Calu3 (cell line): Measurements from ENCODE around the gene LMNB1. TPM values are rescaled to one million over a fixed set of nuclear protein-coding genes. Genes with fewer than 3 reads are reported as not detected.
"Not testable (repeated sequence)": the region's sequence is repeated elsewhere in the genome, so short reads cannot be mapped to it uniquely, and the experiment has no call there.

ENCODE experiments used
- BruUV-seq: library from RNA; stranded (reverse); fragments of 400-500 nt; replicated peaks from 2 replicates; lab custom pipeline; 2021; lab: Mats Ljungman, UMichigan
- CTCF ChIA-PET: fragments of 300-600 bp; sonication (Branson Sonifier 250); formaldehyde crosslinking; loops from one replicate; lab custom pipeline; 2022; ENCODE audit warnings: antibody characterized with exemption; lab: Charles Lee
- DNase-seq: peaks from one replicate; pipeline ENCODE4 v3.0.0; 2022
- H3K27ac Mint-ChIP-seq: one replicate; pipeline ENCODE4 v1.8.0; 2022; ENCODE audit warnings: mixed read lengths; ENCODE audit not compliant: unreplicated experiment
- H3K27me3 Mint-ChIP-seq: one replicate; pipeline ENCODE4 v1.8.0; 2022; ENCODE audit warnings: mixed read lengths; ENCODE audit not compliant: unreplicated experiment
- H3K36me3 Mint-ChIP-seq: one replicate; pipeline ENCODE4 v1.8.0; 2022; ENCODE audit warnings: mild to moderate bottlenecking, moderate library complexity, mixed read lengths; ENCODE audit not compliant: insufficient read depth, unreplicated experiment
- H3K4me1 Mint-ChIP-seq: one replicate; pipeline ENCODE4 v1.8.0; 2022; ENCODE audit warnings: mild to moderate bottlenecking, low read depth, mixed read lengths; ENCODE audit not compliant: unreplicated experiment
- H3K4me3 Mint-ChIP-seq: one replicate; pipeline ENCODE4 v1.8.0; 2022; ENCODE audit warnings: mild to moderate bottlenecking, low read depth, moderate library complexity, mixed read lengths; ENCODE audit not compliant: unreplicated experiment
- H3K9me3 Mint-ChIP-seq: one replicate; pipeline ENCODE4 v1.8.0; 2022; ENCODE audit warnings: low read depth, mixed read lengths; ENCODE audit not compliant: unreplicated experiment
- intact Hi-C: fragments of 100-400 bp; cut with micrococcal nuclease; formaldehyde crosslinking; loops from one replicate; pipeline ENCODE4 v1.10.0; 2022; ENCODE audit not compliant: unreplicated experiment
- total RNA-seq: library from RNA; stranded (reverse); gene quantifications from 2 replicates; pipeline ENCODE4 v1.2.3, GENCODE V29; 2022
- TF ChIP-seq, protein P1 (sequence below): fragments of 200-600 bp; IDR thresholded peaks from one replicate; pipeline ENCODE4 v1.8.0; 2022; ENCODE audit warnings: antibody characterized with exemption; ENCODE audit not compliant: unreplicated experiment

LMNB1 gene
- total RNA-seq, 1 experiment from 2014 or later = 153 TPM

DNA sequence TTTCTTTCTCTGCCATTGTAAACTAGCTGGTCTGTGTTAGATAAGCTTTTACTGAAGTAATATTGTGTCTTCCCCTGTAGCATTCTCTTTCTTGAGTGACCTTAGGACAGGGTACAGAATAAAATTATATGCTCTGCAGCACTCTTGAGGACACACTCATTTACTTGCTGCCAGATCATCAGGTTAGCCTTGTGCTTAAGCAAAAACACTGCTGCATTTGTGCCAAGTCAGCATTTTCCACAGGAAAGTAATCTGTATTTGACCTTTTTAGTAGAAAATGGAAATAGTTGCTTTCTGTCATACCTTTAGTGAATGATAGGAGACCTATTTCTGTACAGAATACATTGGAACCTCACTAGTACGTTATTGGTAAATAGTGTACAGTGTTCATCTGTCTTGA, 54.2 kb downstream of the LMNB1 start:
- intact Hi-C loops = loop anchor here (10.0 kb wide), 1 partner anchor 664 kb away; no protein-coding TSS in a partner anchor
- Mint-ChIP-seq H3K4me1 (no peaks in the 10 kb centered on the region), H3K27ac (no peak overlapping the region), H3K36me3 (peaks cover 52% of the 10 kb centered on the region), H3K27me3 (no peaks in the 10 kb centered on the region), H3K4me3 (no peak overlapping the region), H3K9me3 (no peaks in the 10 kb centered on the region)
- BruUV-seq = no TSS peak
- TF ChIP-seq, protein P1, sequence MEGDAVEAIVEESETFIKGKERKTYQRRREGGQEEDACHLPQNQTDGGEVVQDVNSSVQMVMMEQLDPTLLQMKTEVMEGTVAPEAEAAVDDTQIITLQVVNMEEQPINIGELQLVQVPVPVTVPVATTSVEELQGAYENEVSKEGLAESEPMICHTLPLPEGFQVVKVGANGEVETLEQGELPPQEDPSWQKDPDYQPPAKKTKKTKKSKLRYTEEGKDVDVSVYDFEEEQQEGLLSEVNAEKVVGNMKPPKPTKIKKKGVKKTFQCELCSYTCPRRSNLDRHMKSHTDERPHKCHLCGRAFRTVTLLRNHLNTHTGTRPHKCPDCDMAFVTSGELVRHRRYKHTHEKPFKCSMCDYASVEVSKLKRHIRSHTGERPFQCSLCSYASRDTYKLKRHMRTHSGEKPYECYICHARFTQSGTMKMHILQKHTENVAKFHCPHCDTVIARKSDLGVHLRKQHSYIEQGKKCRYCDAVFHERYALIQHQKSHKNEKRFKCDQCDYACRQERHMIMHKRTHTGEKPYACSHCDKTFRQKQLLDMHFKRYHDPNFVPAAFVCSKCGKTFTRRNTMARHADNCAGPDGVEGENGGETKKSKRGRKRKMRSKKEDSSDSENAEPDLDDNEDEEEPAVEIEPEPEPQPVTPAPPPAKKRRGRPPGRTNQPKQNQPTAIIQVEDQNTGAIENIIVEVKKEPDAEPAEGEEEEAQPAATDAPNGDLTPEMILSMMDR = no peak
- CTCF ChIA-PET = no interaction called here
- no peak for DNase-seq

DNA sequence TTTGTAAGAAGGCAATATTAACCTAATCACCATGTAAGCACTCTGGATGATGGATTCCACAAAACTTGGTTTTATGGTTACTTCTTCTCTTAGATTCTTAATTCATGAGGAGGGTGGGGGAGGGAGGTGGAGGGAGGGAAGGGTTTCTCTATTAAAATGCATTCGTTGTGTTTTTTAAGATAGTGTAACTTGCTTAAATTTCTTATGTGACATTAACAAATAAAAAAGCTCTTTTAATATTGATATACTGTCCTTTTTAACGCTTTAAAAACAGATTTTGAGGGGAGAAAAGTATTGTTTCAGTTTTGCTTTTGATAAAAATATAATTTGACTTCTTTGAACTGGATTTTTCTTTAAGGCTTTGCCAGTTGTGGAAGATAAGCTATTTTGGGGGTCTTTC, 59.8 kb downstream of the LMNB1 start:
- TF ChIP-seq, protein P1 = no peak
- Mint-ChIP-seq H3K9me3 (no peaks in the 10 kb centered on the region), H3K4me1 (no peaks in the 10 kb centered on the region), H3K36me3 (peaks cover 36% of the 10 kb centered on the region), H3K4me3 (no peak overlapping the region), H3K27me3 (no peaks in the 10 kb centered on the region), H3K27ac (no peak overlapping the region)
- intact Hi-C loops = loop anchor here (10.0 kb wide), 1 partner anchor 658 kb away; no protein-coding TSS in a partner anchor
- DNase-seq = no peak
- CTCF ChIA-PET = interaction anchor here (0.7 kb wide), 1 partner anchor 160 kb away, joined by 4 read pairs; no protein-coding TSS in a partner anchor
- BruUV-seq = no TSS peak

DNA sequence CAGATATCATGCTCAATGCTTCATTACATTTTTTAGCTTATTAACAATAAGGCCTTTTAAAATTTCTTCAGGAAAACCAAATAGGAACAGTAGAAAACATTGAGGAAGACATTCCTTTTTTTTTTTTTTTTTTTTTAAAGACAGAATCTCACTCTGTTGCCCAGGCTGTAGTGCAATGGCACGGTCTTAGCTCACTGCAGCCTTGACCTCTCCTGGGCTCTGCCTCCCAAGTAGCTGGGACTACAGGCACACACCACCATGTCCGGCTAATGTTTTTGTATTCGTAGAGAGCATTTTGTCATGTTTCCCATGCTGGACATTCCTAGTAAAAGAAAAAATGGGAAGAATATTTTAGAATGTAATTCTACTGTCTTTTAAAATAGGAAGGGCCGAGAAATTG, 60.3 kb downstream of the LMNB1 start:
- no TSS peak for BruUV-seq
- Mint-ChIP-seq H3K4me1 (no peaks in the 10 kb centered on the region), H3K4me3 (no peak overlapping the region), H3K9me3 (no peaks in the 10 kb centered on the region), H3K36me3 (peaks cover 36% of the 10 kb centered on the region), H3K27me3 (no peaks in the 10 kb centered on the region), H3K27ac (no peak overlapping the region)
- no peak for DNase-seq
- intact Hi-C loops = loop anchor here (10.0 kb wide), 1 partner anchor 658 kb away; no protein-coding TSS in a partner anchor
- CTCF ChIA-PET = interaction anchor here (0.7 kb wide), 1 partner anchor 159 kb away, joined by 4 read pairs; no protein-coding TSS in a partner anchor
- TF ChIP-seq, protein P1 = no peak

DNA sequence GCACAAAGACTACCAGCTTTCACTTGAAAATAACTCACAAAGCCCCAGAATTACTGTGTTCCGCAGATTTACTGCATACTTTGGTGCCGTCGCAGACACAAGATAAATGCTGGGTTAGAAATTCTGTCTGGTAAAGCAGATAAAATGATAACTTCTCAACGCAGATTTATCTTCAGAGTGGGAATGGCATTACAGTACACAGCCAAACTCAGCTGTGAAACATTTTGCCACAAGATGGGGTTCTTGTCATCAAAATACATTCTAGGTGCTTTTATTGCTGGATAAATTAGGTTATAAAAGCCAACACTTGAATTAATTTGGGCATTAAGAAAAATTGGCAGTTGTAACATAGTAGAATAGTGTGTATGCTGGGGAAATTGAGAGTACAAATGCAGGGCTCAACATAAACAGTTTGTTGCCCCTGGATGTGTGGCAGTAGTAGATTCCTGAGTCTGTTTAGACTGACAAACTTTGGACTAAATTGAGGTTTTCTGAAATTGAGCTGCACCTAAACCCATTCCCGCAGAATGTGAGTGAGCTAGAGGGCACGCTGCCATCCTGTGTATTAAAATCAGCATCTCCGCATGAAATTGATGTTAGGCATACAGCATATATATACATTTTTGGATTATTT, 61.1 kb downstream of the LMNB1 start:
- TF ChIP-seq, protein P1 = no peak
- DNase-seq = no peak
- Mint-ChIP-seq H3K9me3 (no peaks in the 10 kb centered on the region), H3K36me3 (peaks cover 36% of the 10 kb centered on the region), H3K4me3 (no peak overlapping the region), H3K27ac (no peak overlapping the region), H3K27me3 (no peaks in the 10 kb centered on the region), H3K4me1 (no peaks in the 10 kb centered on the region)
- intact Hi-C loops = loop anchor here (10.0 kb wide), 1 partner anchor 657 kb away; no protein-coding TSS in a partner anchor
- no TSS peak for BruUV-seq
- CTCF ChIA-PET = no interaction called here

DNA sequence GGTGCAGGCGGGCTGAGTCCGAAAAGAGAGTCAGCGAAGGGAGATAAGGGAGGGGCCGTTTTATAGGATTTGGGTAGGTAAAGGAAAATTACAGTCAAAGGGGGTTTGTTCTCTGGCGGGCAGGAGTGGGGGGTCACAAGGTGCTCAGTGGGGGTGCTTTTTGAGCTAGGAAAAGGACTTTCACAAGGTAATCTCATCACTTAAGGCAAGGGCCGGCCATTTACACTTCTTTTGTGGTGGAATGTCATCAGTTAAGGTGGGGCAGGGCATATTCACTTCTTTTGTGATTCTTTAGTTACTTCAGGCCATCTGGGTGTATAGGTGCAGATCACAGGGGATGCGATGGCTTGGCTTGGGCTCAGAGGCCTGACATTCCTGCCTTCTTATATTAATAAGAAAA, 62.5 kb downstream of the LMNB1 start:
- not testable (repeated sequence) for BruUV-seq, DNase-seq, H3K4me3 Mint-ChIP-seq, H3K9me3 Mint-ChIP-seq, H3K4me1 Mint-ChIP-seq, H3K27me3 Mint-ChIP-seq, H3K27ac Mint-ChIP-seq
- CTCF ChIA-PET = interaction anchor here (0.6 kb wide), 1 partner anchor 16 kb away, joined by 4 read pairs; no protein-coding TSS in a partner anchor
- intact Hi-C loops = loop anchor here (10.0 kb wide), 1 partner anchor 655 kb away; no protein-coding TSS in a partner anchor
- peaks cover 29% of the 10 kb centered on the region for H3K36me3 Mint-ChIP-seq

DNA sequence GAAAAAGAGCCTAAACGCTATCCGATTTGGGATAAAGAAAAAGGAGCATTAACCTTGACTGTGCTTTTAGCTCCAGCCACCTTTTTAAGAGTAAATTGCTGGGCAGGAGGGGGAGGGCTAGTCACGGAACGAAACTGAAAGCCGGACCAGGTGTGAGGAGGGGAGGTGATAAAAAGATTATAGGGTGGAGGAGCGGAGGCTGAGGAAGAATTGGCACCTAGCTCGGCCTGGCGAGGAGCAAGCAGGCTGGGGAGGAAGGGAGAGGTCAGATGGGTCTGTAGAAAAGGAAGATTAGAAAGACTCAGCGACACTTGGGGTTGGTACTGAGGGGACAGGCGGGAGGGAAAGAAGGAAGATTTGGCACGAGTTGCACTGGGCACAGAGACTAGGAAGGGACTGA, 66.4 kb downstream of the LMNB1 start:
- H3K9me3 Mint-ChIP-seq, H3K4me1 Mint-ChIP-seq, H3K27me3 Mint-ChIP-seq, H3K27ac Mint-ChIP-seq, intact Hi-C loops, BruUV-seq, CTCF ChIA-PET, H3K4me3 Mint-ChIP-seq, DNase-seq: not testable (repeated sequence)
- H3K36me3 Mint-ChIP-seq = peaks cover 13% of the 10 kb centered on the region
